HCT116 (cell line): Measurements from ENCODE around the gene SCN1B. TPM values are rescaled to one million over a fixed set of nuclear protein-coding genes. Genes with fewer than 3 reads are reported as not detected.

ENCODE experiments used
- ATAC-seq: fragments of 200-7000 bp; cut with Tn5 transposase; 2 replicates; pipeline ENCODE4 v1.9.1; 2020; ENCODE audit warnings: mild to moderate bottlenecking, moderate library complexity
- BruUV-seq: library from RNA; stranded (reverse); fragments of 400-500 nt; replicated peaks from 2 replicates; lab custom pipeline; 2021; lab: Mats Ljungman, UMichigan
- CTCF ChIA-PET: fragments of 300-600 bp; sonication (Branson Sonifier 250); formaldehyde crosslinking; loops from one replicate; lab custom pipeline; 2021; ENCODE audit warnings: antibody characterized with exemption; lab: Charles Lee
- POLR2A ChIA-PET: fragments of 300-600, 350-600 bp; sonication (Branson Sonifier 250); formaldehyde crosslinking; loops from one replicate; lab custom pipeline; 2021; ENCODE audit warnings: antibody characterized with exemption; lab: Charles Lee
- RAD21 ChIA-PET, 2 experiments: fragments of 300-600 bp; sonication (Branson Sonifier 250); formaldehyde crosslinking; loops; one replicate each; lab custom pipeline; 2023; ENCODE audit warnings: low total read pairs in 2 of 2; ENCODE audit not compliant: uncharacterized antibody in 2 of 2, unreplicated experiment in 2 of 2, low non-redundant PET in 1 of 2; lab: Charles Lee
- DNase-seq: peaks from one replicate; pipeline ENCODE4 v3.0.0-alpha.2; 2010; ENCODE audit warnings: low read depth, low spot score
- H2AFZ ChIP-seq: fragments of 200-600 bp; shearing (Covaris generic), sonication (generic); 2 replicates; pipeline ENCODE4 v1.6.1; 2017; ENCODE audit warnings: low read depth, mixed run types, mixed read lengths, antibody characterized with exemption, low read length; ENCODE audit not compliant: poor library complexity, severe bottlenecking
- H3K27ac ChIP-seq: 2 replicates; pipeline ENCODE4 v1.5.1; 2012; ENCODE audit warnings: low read depth, low read length
- H3K27me3 ChIP-seq: fragments of 200-600 bp; sonication (generic); 2 replicates; pipeline ENCODE4 v1.6.1; 2016; ENCODE audit warnings: mixed run types, low read length, mixed read lengths; ENCODE audit not compliant: insufficient read depth
- H3K36me3 ChIP-seq, 2 experiments: fragments of 200-500 bp in 1 of 2; fragments of 200-600 bp in 1 of 2; sonication (Bioruptor generic) in 1 of 2; sonication (generic) in 1 of 2; 2 replicates each; pipeline versions ENCODE4 v1.5.1 to v1.6.1; 2014 to 2016; ENCODE audit warnings: low read length in 2 of 2, inconsistent platforms in 1 of 2, mixed read lengths in 1 of 2, mixed run types in 1 of 2; ENCODE audit not compliant: insufficient read depth in 2 of 2, control insufficient read depth in 1 of 2
- H3K4me1 ChIP-seq, 2 experiments: fragments of 200-600 bp in 1 of 2; sonication (generic) in 1 of 2; 2 replicates each; pipeline versions ENCODE4 v1.5.1 to v1.6.1; 2012 to 2017; ENCODE audit warnings: low read length in 2 of 2, inconsistent platforms in 1 of 2, mild to moderate bottlenecking in 1 of 2, mixed read lengths in 1 of 2, mixed run types in 1 of 2, moderate library complexity in 1 of 2; ENCODE audit not compliant: insufficient read depth in 2 of 2, control insufficient read depth in 1 of 2
- H3K4me2 ChIP-seq: fragments of 200-600 bp; sonication (generic); 2 replicates; pipeline ENCODE4 v1.6.1; 2017; ENCODE audit warnings: mixed run types, low read length, mixed read lengths
- H3K4me3 ChIP-seq, 2 experiments: fragments of 200-600 bp in 1 of 2; sonication (generic) in 1 of 2; replicated peaks in 1 of 2; 2 replicates each; pipeline ENCODE4 v1.5.1; 2011 to 2016; ENCODE audit warnings: low read length in 2 of 2, control low read depth in 1 of 2, low read depth in 1 of 2, mild to moderate bottlenecking in 1 of 2, mixed read lengths in 1 of 2, mixed run types in 1 of 2
- H3K79me2 ChIP-seq: fragments of 200-600 bp; sonication (generic); 2 replicates; pipeline ENCODE4 v1.6.1; 2017; ENCODE audit warnings: mild to moderate bottlenecking, mixed run types, low read length, moderate library complexity, mixed read lengths; ENCODE audit not compliant: insufficient read depth
- H3K9ac ChIP-seq: fragments of 200-600 bp; sonication (generic); 2 replicates; pipeline ENCODE4 v1.6.1; 2016; ENCODE audit warnings: low read length, mixed read lengths
- H3K9me2 ChIP-seq: fragments of 200-600 bp; sonication (generic), shearing (Covaris generic); 2 replicates; pipeline ENCODE4 v1.6.1; 2017; ENCODE audit warnings: mixed run types, mild to moderate bottlenecking, moderate library complexity; ENCODE audit not compliant: insufficient read depth
- H3K9me3 ChIP-seq, 2 experiments: fragments of 200-500 bp in 1 of 2; fragments of 200-600 bp in 1 of 2; sonication (Bioruptor generic) in 1 of 2; sonication (generic) in 1 of 2; 2 replicates each; pipeline ENCODE4 v1.6.1; 2014 to 2017; ENCODE audit warnings: low read length in 2 of 2, mixed read lengths in 2 of 2, inconsistent platforms in 1 of 2, low read depth in 1 of 2, mild to moderate bottlenecking in 1 of 2, mixed run types in 1 of 2, moderate library complexity in 1 of 2; ENCODE audit not compliant: control insufficient read depth in 1 of 2, insufficient read depth in 1 of 2
- H4K20me1 ChIP-seq: fragments of 200-600 bp; sonication (generic), shearing (Covaris generic); 2 replicates; pipeline ENCODE4 v1.6.1; 2017; ENCODE audit warnings: mixed run types, mild to moderate bottlenecking, moderate library complexity; ENCODE audit not compliant: insufficient read depth
- CEBPB ChIP-seq: IDR thresholded peaks from 2 replicates; pipeline ENCODE4 v1.6.1; 2012; ENCODE audit warnings: low read depth
- EGR1 ChIP-seq: IDR thresholded peaks from 2 replicates; pipeline ENCODE4 v1.6.1; 2012; ENCODE audit warnings: low read depth
- FOSL1 ChIP-seq: IDR thresholded peaks from 2 replicates; pipeline ENCODE4 v1.6.1; 2012; ENCODE audit warnings: low read depth
- POLR2A ChIP-seq: IDR thresholded peaks from 2 replicates; pipeline ENCODE4 v1.7.0; 2011; ENCODE audit warnings: borderline replicate concordance; ENCODE audit not compliant: insufficient read depth, insufficient read length; ENCODE audit errors: extremely low read depth
- SIN3A ChIP-seq: IDR thresholded peaks from 2 replicates; pipeline ENCODE4 v1.6.1; 2012; ENCODE audit warnings: low read depth
- ZFX ChIP-seq: fragments of 450-650 bp; IDR thresholded peaks from 2 replicates; pipeline ENCODE4 v1.6.1; 2017
- intact Hi-C: fragments of 100-400 bp; cut with micrococcal nuclease; formaldehyde crosslinking; loops from 2 replicates; pipeline ENCODE4 v1.10.0; 2022
- total RNA-seq: library from RNA; stranded (reverse); gene quantifications from one replicate; pipeline ENCODE4 v1.2.1, GENCODE V29; 2021; ENCODE audit not compliant: unreplicated experiment
- TF ChIP-seq, protein P1 (sequence below): IDR thresholded peaks from 2 replicates; pipeline ENCODE4 v1.6.1; 2012
- TF ChIP-seq, protein P2 (sequence below), 3 experiments: fragments of 200-600 bp in 1 of 3; sonication (generic) in 1 of 3; IDR thresholded peaks in 2 of 3; conservative IDR thresholded peaks in 1 of 3; 2 replicates each; pipeline ENCODE4 v1.5.1; 2012 to 2017; ENCODE audit warnings: low read depth in 2 of 3, low read length in 2 of 3, antibody characterized with exemption in 1 of 3, borderline replicate concordance in 1 of 3, control low read depth in 1 of 3, mild to moderate bottlenecking in 1 of 3, mixed read lengths in 1 of 3, mixed run types in 1 of 3, moderate library complexity in 1 of 3; ENCODE audit not compliant: insufficient read depth in 1 of 3
- TF ChIP-seq, protein P3 (sequence below): IDR thresholded peaks from 2 replicates; pipeline ENCODE4 v1.6.1; 2012; ENCODE audit warnings: low read depth
- TF ChIP-seq, protein P4 (sequence below): IDR thresholded peaks from 2 replicates; pipeline ENCODE4 v1.6.1; 2011; ENCODE audit warnings: mild to moderate bottlenecking, low read length, moderate library complexity; ENCODE audit not compliant: insufficient replicate concordance; ENCODE audit errors: extremely low read depth

The SCN1B gene
- total RNA-seq, 1 experiment from 2014 or later, result 6.6 TPM

DNA sequence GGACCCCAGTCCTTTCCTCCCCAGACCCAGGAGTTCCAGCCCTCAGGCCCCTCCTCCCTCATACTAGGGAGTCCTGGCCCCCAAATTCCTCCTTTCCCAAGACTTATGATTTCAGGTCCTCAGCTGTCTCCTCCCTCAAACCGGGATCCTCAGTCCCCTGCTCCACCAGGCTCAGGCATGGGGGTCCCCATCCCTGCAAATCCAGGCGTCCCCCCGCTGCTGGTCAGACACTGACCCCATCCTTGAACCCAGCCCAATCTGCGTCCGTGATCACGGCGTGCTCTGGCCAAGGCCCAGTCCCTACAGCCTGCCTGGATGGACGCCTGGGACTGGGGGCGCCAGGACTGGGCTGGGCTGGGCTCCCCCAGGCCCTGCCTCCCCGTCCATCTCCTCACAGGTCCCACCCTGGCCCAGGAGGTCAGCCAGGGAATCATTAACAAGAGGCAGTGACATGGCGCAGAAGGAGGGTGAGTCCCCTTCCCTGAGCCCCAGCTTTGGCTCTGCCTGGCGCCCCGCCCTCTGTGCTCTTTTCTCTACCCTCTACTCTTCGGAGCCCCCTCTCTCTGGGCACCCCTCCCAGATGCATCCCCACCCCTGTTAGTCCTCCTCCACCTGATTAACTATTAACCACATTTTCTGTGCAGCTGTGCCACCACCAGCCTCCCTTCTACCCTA is 11.9 kb downstream of the SCN1B start:
- CTCF ChIA-PET, result interaction anchor here (0.6 kb wide), 1 partner anchor 18 kb away, joined by 3 read pairs; no protein-coding TSS in a partner anchor
- Histone ChIP-seq H3K79me2 (no peaks in the 10 kb centered on the region), H3K9ac (no peak overlapping the region), H3K27ac (no peak overlapping the region), H3K9me2 (no peaks in the 10 kb centered on the region), H3K4me1 (no peaks in the 10 kb centered on the region), H3K9me3 (no peaks in the 10 kb centered on the region), H3K4me2 (no peak overlapping the region), H2AFZ (no peak overlapping the region), H3K27me3 (no peaks in the 10 kb centered on the region), H3K4me3 (no peak overlapping the region), H3K36me3 (no peaks in the 10 kb centered on the region), H4K20me1 (no peaks in the 10 kb centered on the region)
- POLR2A ChIA-PET, result no interaction called here
- ATAC-seq, result no peak
- BruUV-seq, result no TSS peak
- intact Hi-C loops, result no loop called here
- RAD21 ChIA-PET, result no interaction called here
- no peak for DNase-seq
- TF ChIP-seq SIN3A, result no peak
- TF ChIP-seq ZFX, result no peak
- TF ChIP-seq, protein P1, sequence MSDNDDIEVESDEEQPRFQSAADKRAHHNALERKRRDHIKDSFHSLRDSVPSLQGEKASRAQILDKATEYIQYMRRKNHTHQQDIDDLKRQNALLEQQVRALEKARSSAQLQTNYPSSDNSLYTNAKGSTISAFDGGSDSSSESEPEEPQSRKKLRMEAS, result no peak
- TF ChIP-seq, protein P2, sequence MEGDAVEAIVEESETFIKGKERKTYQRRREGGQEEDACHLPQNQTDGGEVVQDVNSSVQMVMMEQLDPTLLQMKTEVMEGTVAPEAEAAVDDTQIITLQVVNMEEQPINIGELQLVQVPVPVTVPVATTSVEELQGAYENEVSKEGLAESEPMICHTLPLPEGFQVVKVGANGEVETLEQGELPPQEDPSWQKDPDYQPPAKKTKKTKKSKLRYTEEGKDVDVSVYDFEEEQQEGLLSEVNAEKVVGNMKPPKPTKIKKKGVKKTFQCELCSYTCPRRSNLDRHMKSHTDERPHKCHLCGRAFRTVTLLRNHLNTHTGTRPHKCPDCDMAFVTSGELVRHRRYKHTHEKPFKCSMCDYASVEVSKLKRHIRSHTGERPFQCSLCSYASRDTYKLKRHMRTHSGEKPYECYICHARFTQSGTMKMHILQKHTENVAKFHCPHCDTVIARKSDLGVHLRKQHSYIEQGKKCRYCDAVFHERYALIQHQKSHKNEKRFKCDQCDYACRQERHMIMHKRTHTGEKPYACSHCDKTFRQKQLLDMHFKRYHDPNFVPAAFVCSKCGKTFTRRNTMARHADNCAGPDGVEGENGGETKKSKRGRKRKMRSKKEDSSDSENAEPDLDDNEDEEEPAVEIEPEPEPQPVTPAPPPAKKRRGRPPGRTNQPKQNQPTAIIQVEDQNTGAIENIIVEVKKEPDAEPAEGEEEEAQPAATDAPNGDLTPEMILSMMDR (IDR thresholded peaks at IDR 0.05 in 2 of 3, conservative IDR thresholded peaks at IDR 0.05 in 1 of 3; ENCODE audit: borderline replicate concordance in 1 of 3, insufficient read depth in 1 of 3, low read depth in 2 of 3, low read length in 2 of 3), result no peak

DNA sequence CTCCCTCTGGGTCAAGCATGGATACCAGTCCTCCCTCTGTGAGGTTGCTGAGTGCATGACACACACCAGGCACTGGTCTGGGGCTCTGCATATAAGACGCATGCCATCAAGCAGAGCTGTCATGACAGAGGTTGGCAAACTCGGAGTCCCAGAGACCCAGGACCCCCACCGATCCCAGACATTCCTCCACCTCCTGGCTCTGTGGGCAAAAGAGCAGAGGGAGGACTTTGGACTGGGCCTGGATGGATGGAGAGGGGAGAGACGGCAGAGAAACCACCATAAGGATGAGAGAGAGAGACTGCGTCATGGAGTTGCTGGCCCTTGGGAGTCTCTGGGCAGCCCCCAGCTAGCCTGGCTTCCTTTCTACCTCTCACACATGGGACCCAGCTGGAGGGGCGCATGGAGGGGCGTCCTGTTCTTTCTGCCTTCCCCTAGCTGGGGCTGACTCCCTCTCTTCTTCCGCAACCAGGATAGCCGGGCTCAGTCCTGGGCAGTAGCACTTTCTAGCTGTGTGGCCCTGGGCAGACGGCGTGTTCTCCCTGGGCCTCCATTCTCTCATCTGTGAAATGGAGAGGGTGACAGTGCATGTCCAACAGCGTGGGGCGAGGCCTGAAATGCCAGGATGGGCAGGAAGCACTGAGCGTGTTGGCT is 12.8 kb downstream of the SCN1B start:
- no peaks in the 10 kb centered on the region for H4K20me1 ChIP-seq
- DNase-seq, result no peak
- no peak overlapping the region for H3K9ac ChIP-seq
- no peak overlapping the region for H3K4me2 ChIP-seq
- ATAC-seq, result no peak
- ChIA-PET RAD21 (no interaction called here), POLR2A (no interaction called here), CTCF (interaction anchor here (1.5 to 2.3 kb wide), 4 partner anchors 9 to 99 kb away, joined by 5 to 25 read pairs (median 20); no protein-coding TSS in a partner anchor)
- intact Hi-C loops, result no loop called here
- H3K27me3 ChIP-seq, result no peaks in the 10 kb centered on the region
- no peak overlapping the region for H3K4me3 ChIP-seq
- H3K9me2 ChIP-seq, result no peaks in the 10 kb centered on the region
- H3K27ac ChIP-seq, result no peak overlapping the region
- no peaks in the 10 kb centered on the region for H3K9me3 ChIP-seq
- H3K4me1 ChIP-seq, result no peaks in the 10 kb centered on the region
- no peak overlapping the region for H2AFZ ChIP-seq
- H3K36me3 ChIP-seq, result no peaks in the 10 kb centered on the region
- no peaks in the 10 kb centered on the region for H3K79me2 ChIP-seq
- no TSS peak for BruUV-seq
- TF ChIP-seq SIN3A, result no peak
- TF ChIP-seq, protein P3, sequence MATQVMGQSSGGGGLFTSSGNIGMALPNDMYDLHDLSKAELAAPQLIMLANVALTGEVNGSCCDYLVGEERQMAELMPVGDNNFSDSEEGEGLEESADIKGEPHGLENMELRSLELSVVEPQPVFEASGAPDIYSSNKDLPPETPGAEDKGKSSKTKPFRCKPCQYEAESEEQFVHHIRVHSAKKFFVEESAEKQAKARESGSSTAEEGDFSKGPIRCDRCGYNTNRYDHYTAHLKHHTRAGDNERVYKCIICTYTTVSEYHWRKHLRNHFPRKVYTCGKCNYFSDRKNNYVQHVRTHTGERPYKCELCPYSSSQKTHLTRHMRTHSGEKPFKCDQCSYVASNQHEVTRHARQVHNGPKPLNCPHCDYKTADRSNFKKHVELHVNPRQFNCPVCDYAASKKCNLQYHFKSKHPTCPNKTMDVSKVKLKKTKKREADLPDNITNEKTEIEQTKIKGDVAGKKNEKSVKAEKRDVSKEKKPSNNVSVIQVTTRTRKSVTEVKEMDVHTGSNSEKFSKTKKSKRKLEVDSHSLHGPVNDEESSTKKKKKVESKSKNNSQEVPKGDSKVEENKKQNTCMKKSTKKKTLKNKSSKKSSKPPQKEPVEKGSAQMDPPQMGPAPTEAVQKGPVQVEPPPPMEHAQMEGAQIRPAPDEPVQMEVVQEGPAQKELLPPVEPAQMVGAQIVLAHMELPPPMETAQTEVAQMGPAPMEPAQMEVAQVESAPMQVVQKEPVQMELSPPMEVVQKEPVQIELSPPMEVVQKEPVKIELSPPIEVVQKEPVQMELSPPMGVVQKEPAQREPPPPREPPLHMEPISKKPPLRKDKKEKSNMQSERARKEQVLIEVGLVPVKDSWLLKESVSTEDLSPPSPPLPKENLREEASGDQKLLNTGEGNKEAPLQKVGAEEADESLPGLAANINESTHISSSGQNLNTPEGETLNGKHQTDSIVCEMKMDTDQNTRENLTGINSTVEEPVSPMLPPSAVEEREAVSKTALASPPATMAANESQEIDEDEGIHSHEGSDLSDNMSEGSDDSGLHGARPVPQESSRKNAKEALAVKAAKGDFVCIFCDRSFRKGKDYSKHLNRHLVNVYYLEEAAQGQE, result no peak
- no peak for TF ChIP-seq POLR2A
- no peak for TF ChIP-seq FOSL1
- no peak for TF ChIP-seq CEBPB
- TF ChIP-seq, protein P4, sequence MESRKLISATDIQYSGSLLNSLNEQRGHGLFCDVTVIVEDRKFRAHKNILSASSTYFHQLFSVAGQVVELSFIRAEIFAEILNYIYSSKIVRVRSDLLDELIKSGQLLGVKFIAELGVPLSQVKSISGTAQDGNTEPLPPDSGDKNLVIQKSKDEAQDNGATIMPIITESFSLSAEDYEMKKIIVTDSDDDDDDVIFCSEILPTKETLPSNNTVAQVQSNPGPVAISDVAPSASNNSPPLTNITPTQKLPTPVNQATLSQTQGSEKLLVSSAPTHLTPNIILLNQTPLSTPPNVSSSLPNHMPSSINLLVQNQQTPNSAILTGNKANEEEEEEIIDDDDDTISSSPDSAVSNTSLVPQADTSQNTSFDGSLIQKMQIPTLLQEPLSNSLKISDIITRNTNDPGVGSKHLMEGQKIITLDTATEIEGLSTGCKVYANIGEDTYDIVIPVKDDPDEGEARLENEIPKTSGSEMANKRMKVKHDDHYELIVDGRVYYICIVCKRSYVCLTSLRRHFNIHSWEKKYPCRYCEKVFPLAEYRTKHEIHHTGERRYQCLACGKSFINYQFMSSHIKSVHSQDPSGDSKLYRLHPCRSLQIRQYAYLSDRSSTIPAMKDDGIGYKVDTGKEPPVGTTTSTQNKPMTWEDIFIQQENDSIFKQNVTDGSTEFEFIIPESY, result no peak
- TF ChIP-seq EGR1, result no peak
